B cell (primary cell): ENCODE results near the gene MOCS2. TPM values are rescaled to one million over a fixed set of nuclear protein-coding genes. Genes with fewer than 3 reads are reported as not detected.

Experiments used
- ATAC-seq: fragments of 200-7000 bp; cut with Tn5 transposase; one replicate; pipeline ENCODE4 v1.10.0; 2021; ENCODE audit warnings: low read depth, mild to moderate bottlenecking, moderate number of reproducible peaks, moderate library complexity
- CTCF ChIA-PET: fragments of 350-600 bp; sonication (Branson Sonifier 250); formaldehyde crosslinking; loops from one replicate; lab custom pipeline; 2021; ENCODE audit warnings: antibody characterized with exemption, inconsistent platforms; lab: Charles Lee
- POLR2A ChIA-PET: fragments of 350-600 bp; sonication (Branson Sonifier 250); formaldehyde crosslinking; loops from one replicate; lab custom pipeline; 2021; ENCODE audit warnings: antibody characterized with exemption; lab: Charles Lee
- DNase-seq: peaks from one replicate; pipeline ENCODE4 v3.0.0; 2013
- H2AFZ ChIP-seq: 2 replicates; pipeline ENCODE4 v1.6.1; 2012; ENCODE audit warnings: mild to moderate bottlenecking, low read depth, low read length; ENCODE audit not compliant: insufficient read depth, poor library complexity, severe bottlenecking
- H3K27ac ChIP-seq, 2 donors: 1 replicate in 1 of 2; 2 replicates in 1 of 2; pipeline ENCODE4 v1.5.1; 2012 to 2013; ENCODE audit warnings: low read length in 2 of 2, mild to moderate bottlenecking in 2 of 2, moderate library complexity in 1 of 2
- H3K27me3 ChIP-seq, 4 experiments: fragments of 200-600 bp in 1 of 4; sonication (generic) in 1 of 4; replicated peaks in 1 of 4; 1 replicate in 2 of 4; 2 replicates in 2 of 4; pipeline versions ENCODE4 v1.6.1 to v1.7.0; 2013 to 2016; ENCODE audit warnings: low read length in 3 of 4, mild to moderate bottlenecking in 2 of 4, mixed read lengths in 1 of 4, moderate library complexity in 1 of 4; ENCODE audit not compliant: insufficient read depth in 4 of 4, control insufficient read depth in 3 of 4; ENCODE audit errors: control extremely low read depth in 1 of 4
- H3K36me3 ChIP-seq, 2 experiments: replicated peaks in 1 of 2; 1 replicate in 1 of 2; 2 replicates in 1 of 2; pipeline versions ENCODE4 v1.6.1 to v1.7.1; 2013; ENCODE audit warnings: low read length in 1 of 2; ENCODE audit not compliant: insufficient read depth in 2 of 2, control insufficient read depth in 1 of 2; ENCODE audit errors: control extremely low read depth in 1 of 2, extremely low read depth in 1 of 2
- H3K4me1 ChIP-seq, 2 donors: fragments of 200-600 bp in 1 of 2; sonication (generic) in 1 of 2; 1 replicate in 1 of 2; 2 replicates in 1 of 2; pipeline versions ENCODE4 v1.5.1 to v1.6.1; 2013 to 2017; ENCODE audit warnings: low read length in 2 of 2; ENCODE audit not compliant: control insufficient read depth in 2 of 2, insufficient read depth in 2 of 2
- H3K4me2 ChIP-seq: replicated peaks from 2 replicates; pipeline ENCODE3; 2012; ENCODE audit warnings: mild to moderate bottlenecking, low read depth, low read length; ENCODE audit not compliant: poor library complexity, severe bottlenecking
- H3K4me3 ChIP-seq, 5 experiments: fragments of 200-600 bp in 1 of 5; sonication (generic) in 1 of 5; 1 replicate in 3 of 5; 2 replicates in 2 of 5; pipeline versions ENCODE4 v1.5.1 to v1.7.0; 2011 to 2016; ENCODE audit warnings: low read length in 4 of 5, mild to moderate bottlenecking in 4 of 5, low read depth in 2 of 5, control low read depth in 1 of 5, moderate library complexity in 1 of 5; ENCODE audit not compliant: insufficient read depth in 1 of 5; ENCODE audit errors: control extremely low read depth in 1 of 5, extremely low read depth in 1 of 5
- H3K79me2 ChIP-seq: fragments of 200-600 bp; sonication (generic); one replicate; pipeline ENCODE4 v1.6.0; 2016; ENCODE audit warnings: low read length; ENCODE audit not compliant: control insufficient read depth, insufficient read depth
- H3K9ac ChIP-seq: fragments of 200-600 bp; sonication (generic); 2 replicates; pipeline ENCODE4 v1.6.1; 2017; ENCODE audit warnings: mild to moderate bottlenecking, low read length, moderate library complexity
- H3K9me3 ChIP-seq, 3 donors: one replicate each; pipeline versions ENCODE4 v1.6.1 to v1.7.1; 2013; ENCODE audit warnings: low read length in 2 of 3; ENCODE audit not compliant: control insufficient read depth in 2 of 3, insufficient read depth in 1 of 3; ENCODE audit errors: control extremely low read depth in 1 of 3
- H4K20me1 ChIP-seq: 2 replicates; pipeline ENCODE4 v1.6.0; 2012; ENCODE audit warnings: mild to moderate bottlenecking, low read length; ENCODE audit not compliant: insufficient read depth, control insufficient read depth, poor library complexity, severe bottlenecking
- H3K27ac Mint-ChIP-seq: one replicate; pipeline ENCODE4 v1.8.0; 2021; ENCODE audit warnings: mixed read lengths
- H3K27me3 Mint-ChIP-seq: one replicate; pipeline ENCODE4 v1.8.0; 2021; ENCODE audit warnings: mixed read lengths
- H3K4me1 Mint-ChIP-seq: one replicate; pipeline ENCODE4 v1.8.0; 2021; ENCODE audit warnings: mixed read lengths
- H3K4me3 Mint-ChIP-seq: one replicate; pipeline ENCODE4 v1.8.0; 2021; ENCODE audit warnings: mixed read lengths
- H3K9me3 Mint-ChIP-seq: one replicate; pipeline ENCODE4 v1.8.0; 2022; ENCODE audit warnings: mixed read lengths; ENCODE audit not compliant: insufficient read depth
- CTCF ChIP-seq: fragments of 200-600 bp; IDR thresholded peaks from one replicate; pipeline ENCODE4 v1.8.0; 2022; ENCODE audit warnings: antibody characterized with exemption, mild to moderate bottlenecking
- EZH2 ChIP-seq: IDR thresholded peaks from 2 replicates; pipeline ENCODE4 v1.6.1; 2012; ENCODE audit warnings: borderline replicate concordance, low read depth, mild to moderate bottlenecking, moderate library complexity, low read length; ENCODE audit not compliant: insufficient read depth, poor library complexity, severe bottlenecking
- WGBS: methylation state at CpG from one replicate; pipeline ENCODE4 v1.1.5; 2013; ENCODE audit warnings: missing lambda C conversion rate; ENCODE audit not compliant: insufficient coverage; 5-methylcytosine and 5-hydroxymethylcytosine counted together
- intact Hi-C: fragments of 100-400 bp; cut with micrococcal nuclease; formaldehyde crosslinking; loops from one replicate; pipeline ENCODE4 v1.10.0; 2022
- polyA plus RNA-seq: library from polyadenylated mRNA; depleted of rRNA; stranded (reverse); fragments of >200 nt; gene quantifications from 2 replicates; pipeline ENCODE4 v1.2.3, GENCODE V29; 2012
- total RNA-seq, 2 donors: library from RNA; stranded (reverse); fragments of 120-200 nt in 1 of 2; gene quantifications; 1 replicate in 1 of 2; 2 replicates in 1 of 2; pipeline versions ENCODE4 v1.2.3 to v1.2.4, GENCODE V29; 2013 to 2022

The MOCS2 gene
- total and polyA plus RNA-seq, 2 donors (not counting 1 experiment from before 2014, with no cell fraction given): 7.5 to 15.3 TPM

GRCh38 chr5:53059281-53059680 is 50.3 kb downstream of the MOCS2 start:
- intact Hi-C loops: no loop called here
- no peak overlapping the region for H3K4me3 ChIP-seq
- H2AFZ ChIP-seq: no peak overlapping the region
- H3K4me2 ChIP-seq: no peak overlapping the region
- no peaks in the 10 kb centered on the region for H3K36me3 ChIP-seq
- no peaks in the 10 kb centered on the region for H3K4me1 ChIP-seq
- H3K79me2 ChIP-seq: no peaks in the 10 kb centered on the region
- POLR2A ChIA-PET: no interaction called here
- no peak overlapping the region for H3K4me3 Mint-ChIP-seq
- DNase-seq: no peak
- CTCF ChIA-PET: no interaction called here
- WGBS: 100% methylated on average over 4 of the region's 5 CpGs
- no peak overlapping the region for H3K9ac ChIP-seq
- H3K27me3 ChIP-seq: no peaks in the 10 kb centered on the region
- H3K4me1 Mint-ChIP-seq: no peaks in the 10 kb centered on the region
- H3K9me3 ChIP-seq: no peaks in the 10 kb centered on the region
- no peak overlapping the region for H3K27ac ChIP-seq
- ATAC-seq: no peak
- TF ChIP-seq CTCF (no peak), EZH2 (no peak)
- no peaks in the 10 kb centered on the region for H3K9me3 Mint-ChIP-seq
- H3K27me3 Mint-ChIP-seq: peaks cover 15% of the 10 kb centered on the region
- no peaks in the 10 kb centered on the region for H4K20me1 ChIP-seq
- no peak overlapping the region for H3K27ac Mint-ChIP-seq

GRCh38 chr5:53055365-53055764 is 54.2 kb downstream of the MOCS2 start:
- Histone ChIP-seq H3K4me2 (no peak overlapping the region), H2AFZ (no peak overlapping the region), H3K4me1 (no peaks in the 10 kb centered on the region), H3K9me3 (no peaks in the 10 kb centered on the region), H3K36me3 (no peaks in the 10 kb centered on the region), H3K27ac (no peak overlapping the region), H3K79me2 (no peaks in the 10 kb centered on the region), H4K20me1 (no peaks in the 10 kb centered on the region), H3K4me3 (no peak overlapping the region), H3K9ac (no peak overlapping the region), H3K27me3 (peaks cover 0 to 2% (median 0%) of the 10 kb centered on the region in 4 experiments)
- no peak for ATAC-seq
- POLR2A ChIA-PET: no interaction called here
- Mint-ChIP-seq H3K9me3 (no peaks in the 10 kb centered on the region), H3K4me3 (no peak overlapping the region), H3K4me1 (no peaks in the 10 kb centered on the region), H3K27ac (no peak overlapping the region), H3K27me3 (peaks cover 11% of the 10 kb centered on the region)
- no peak for DNase-seq
- CTCF ChIA-PET: no interaction called here
- intact Hi-C loops: no loop called here
- WGBS: 79% methylated on average over 4 of the region's 5 CpGs
- TF ChIP-seq CTCF (no peak), EZH2 (no peak)
